HepG2 (cell line): ENCODE results near the gene IKZF5.

Source experiments
- ARNTL ChIP-seq: sonication (generic); formaldehyde crosslinking; IDR thresholded peaks from 2 replicates; pipeline ENCODE4 v1.4.0; 2020; ENCODE audit warnings: mild to moderate bottlenecking, missing genetic modification reagents
- JUND ChIP-seq: sonication (generic); formaldehyde crosslinking; IDR thresholded peaks from 2 replicates; pipeline ENCODE4 v1.8.0; 2022; ENCODE audit warnings: mild to moderate bottlenecking, missing genetic modification reagents
- MED13 ChIP-seq: sonication (generic); formaldehyde crosslinking; IDR thresholded peaks from 2 replicates; pipeline ENCODE4 v1.5.0; 2020; ENCODE audit warnings: missing genetic modification reagents
- MZF1 ChIP-seq: sonication (generic); formaldehyde crosslinking; IDR thresholded peaks from 2 replicates; pipeline ENCODE4 v1.8.1; 2023; ENCODE audit warnings: mild to moderate bottlenecking, missing genetic modification reagents, borderline replicate concordance
- NBN ChIP-seq: fragments of 450-650 bp; conservative IDR thresholded peaks from 2 replicates; pipeline ENCODE4 v1.6.1; 2017
- TBP ChIP-seq: sonication (generic); formaldehyde crosslinking; IDR thresholded peaks from 2 replicates; pipeline ENCODE4 v1.5.0; 2020; ENCODE audit warnings: missing genetic modification reagents
- TFAP4 ChIP-seq: sonication (generic); IDR thresholded peaks from 2 replicates; pipeline ENCODE4 v1.6.1; 2016; ENCODE audit warnings: low read depth, borderline replicate concordance
- ZFP37 ChIP-seq: sonication (generic); formaldehyde crosslinking; IDR thresholded peaks from 2 replicates; pipeline ENCODE4 v1.4.0; 2020; ENCODE audit warnings: missing genetic modification reagents, borderline replicate concordance
- ZFP82 ChIP-seq: sonication (generic); formaldehyde crosslinking; IDR thresholded peaks from 2 replicates; pipeline ENCODE4 v1.5.1; 2020; ENCODE audit warnings: mild to moderate bottlenecking, missing genetic modification reagents, borderline replicate concordance
- ZNF350 ChIP-seq: sonication (generic); formaldehyde crosslinking; IDR thresholded peaks from 2 replicates; pipeline ENCODE4 v1.4.0; 2020; ENCODE audit warnings: mild to moderate bottlenecking, low read depth, missing genetic modification reagents, borderline replicate concordance
- ZNF530 ChIP-seq: sonication (generic); formaldehyde crosslinking; IDR thresholded peaks from 2 replicates; pipeline ENCODE4 v1.5.0; 2020; ENCODE audit warnings: low read depth, mild to moderate bottlenecking, missing genetic modification reagents
- ZNF761 ChIP-seq: sonication (generic); formaldehyde crosslinking; conservative IDR thresholded peaks from 2 replicates; pipeline ENCODE4 v1.4.0; 2020; ENCODE audit warnings: mild to moderate bottlenecking, missing genetic modification reagents
- TF ChIP-seq, protein P1 (sequence below): sonication (generic); formaldehyde crosslinking; IDR thresholded peaks from 2 replicates; pipeline ENCODE4 v1.4.0; 2020; ENCODE audit warnings: missing genetic modification reagents
- TF ChIP-seq, protein P2 (sequence below): sonication (generic); formaldehyde crosslinking; IDR thresholded peaks from 2 replicates; pipeline ENCODE4 v1.4.0; 2020; ENCODE audit warnings: mild to moderate bottlenecking, missing genetic modification reagents, borderline replicate concordance

DNA sequence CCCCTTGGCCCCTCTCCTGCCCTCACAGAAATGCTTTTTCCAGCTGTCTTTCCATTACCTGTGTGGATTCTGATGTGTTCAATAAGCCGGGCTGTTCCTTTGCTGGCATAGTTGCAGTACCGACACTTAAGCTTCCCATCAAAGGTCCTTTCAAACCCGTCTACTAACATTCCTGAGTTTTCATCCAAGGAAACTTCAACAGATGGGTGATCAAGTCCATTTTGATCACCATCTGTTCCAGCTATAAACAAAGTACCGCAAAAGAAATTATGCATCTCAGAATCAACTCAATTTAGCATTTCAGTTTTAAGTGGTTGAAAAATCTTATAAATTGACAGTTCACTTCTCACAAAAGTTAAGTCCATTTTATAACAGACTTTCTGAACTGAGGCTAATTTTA lies 12.7 kb downstream of the IKZF5 start:
- TF ChIP-seq ZNF530 (CRISPR knock-in tag) = no peak
- no peak for TF ChIP-seq ZFP37
- TF ChIP-seq ZNF761 = no peak
- TF ChIP-seq MED13 (CRISPR knock-in tag) = no peak
- TF ChIP-seq ZFP82 = no peak
- TF ChIP-seq, protein P1, sequence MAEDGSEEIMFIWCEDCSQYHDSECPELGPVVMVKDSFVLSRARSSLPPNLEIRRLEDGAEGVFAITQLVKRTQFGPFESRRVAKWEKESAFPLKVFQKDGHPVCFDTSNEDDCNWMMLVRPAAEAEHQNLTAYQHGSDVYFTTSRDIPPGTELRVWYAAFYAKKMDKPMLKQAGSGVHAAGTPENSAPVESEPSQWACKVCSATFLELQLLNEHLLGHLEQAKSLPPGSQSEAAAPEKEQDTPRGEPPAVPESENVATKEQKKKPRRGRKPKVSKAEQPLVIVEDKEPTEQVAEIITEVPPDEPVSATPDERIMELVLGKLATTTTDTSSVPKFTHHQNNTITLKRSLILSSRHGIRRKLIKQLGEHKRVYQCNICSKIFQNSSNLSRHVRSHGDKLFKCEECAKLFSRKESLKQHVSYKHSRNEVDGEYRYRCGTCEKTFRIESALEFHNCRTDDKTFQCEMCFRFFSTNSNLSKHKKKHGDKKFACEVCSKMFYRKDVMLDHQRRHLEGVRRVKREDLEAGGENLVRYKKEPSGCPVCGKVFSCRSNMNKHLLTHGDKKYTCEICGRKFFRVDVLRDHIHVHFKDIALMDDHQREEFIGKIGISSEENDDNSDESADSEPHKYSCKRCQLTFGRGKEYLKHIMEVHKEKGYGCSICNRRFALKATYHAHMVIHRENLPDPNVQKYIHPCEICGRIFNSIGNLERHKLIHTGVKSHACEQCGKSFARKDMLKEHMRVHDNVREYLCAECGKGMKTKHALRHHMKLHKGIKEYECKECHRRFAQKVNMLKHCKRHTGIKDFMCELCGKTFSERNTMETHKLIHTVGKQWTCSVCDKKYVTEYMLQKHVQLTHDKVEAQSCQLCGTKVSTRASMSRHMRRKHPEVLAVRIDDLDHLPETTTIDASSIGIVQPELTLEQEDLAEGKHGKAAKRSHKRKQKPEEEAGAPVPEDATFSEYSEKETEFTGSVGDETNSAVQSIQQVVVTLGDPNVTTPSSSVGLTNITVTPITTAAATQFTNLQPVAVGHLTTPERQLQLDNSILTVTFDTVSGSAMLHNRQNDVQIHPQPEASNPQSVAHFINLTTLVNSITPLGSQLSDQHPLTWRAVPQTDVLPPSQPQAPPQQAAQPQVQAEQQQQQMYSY (CRISPR knock-in tag) = no peak
- no peak for TF ChIP-seq ARNTL (CRISPR knock-in tag)
- TF ChIP-seq JUND (CRISPR knock-in tag) = no peak
- TF ChIP-seq MZF1 (CRISPR knock-in tag) = no peak
- TF ChIP-seq TFAP4 = no peak
- TF ChIP-seq, protein P2, sequence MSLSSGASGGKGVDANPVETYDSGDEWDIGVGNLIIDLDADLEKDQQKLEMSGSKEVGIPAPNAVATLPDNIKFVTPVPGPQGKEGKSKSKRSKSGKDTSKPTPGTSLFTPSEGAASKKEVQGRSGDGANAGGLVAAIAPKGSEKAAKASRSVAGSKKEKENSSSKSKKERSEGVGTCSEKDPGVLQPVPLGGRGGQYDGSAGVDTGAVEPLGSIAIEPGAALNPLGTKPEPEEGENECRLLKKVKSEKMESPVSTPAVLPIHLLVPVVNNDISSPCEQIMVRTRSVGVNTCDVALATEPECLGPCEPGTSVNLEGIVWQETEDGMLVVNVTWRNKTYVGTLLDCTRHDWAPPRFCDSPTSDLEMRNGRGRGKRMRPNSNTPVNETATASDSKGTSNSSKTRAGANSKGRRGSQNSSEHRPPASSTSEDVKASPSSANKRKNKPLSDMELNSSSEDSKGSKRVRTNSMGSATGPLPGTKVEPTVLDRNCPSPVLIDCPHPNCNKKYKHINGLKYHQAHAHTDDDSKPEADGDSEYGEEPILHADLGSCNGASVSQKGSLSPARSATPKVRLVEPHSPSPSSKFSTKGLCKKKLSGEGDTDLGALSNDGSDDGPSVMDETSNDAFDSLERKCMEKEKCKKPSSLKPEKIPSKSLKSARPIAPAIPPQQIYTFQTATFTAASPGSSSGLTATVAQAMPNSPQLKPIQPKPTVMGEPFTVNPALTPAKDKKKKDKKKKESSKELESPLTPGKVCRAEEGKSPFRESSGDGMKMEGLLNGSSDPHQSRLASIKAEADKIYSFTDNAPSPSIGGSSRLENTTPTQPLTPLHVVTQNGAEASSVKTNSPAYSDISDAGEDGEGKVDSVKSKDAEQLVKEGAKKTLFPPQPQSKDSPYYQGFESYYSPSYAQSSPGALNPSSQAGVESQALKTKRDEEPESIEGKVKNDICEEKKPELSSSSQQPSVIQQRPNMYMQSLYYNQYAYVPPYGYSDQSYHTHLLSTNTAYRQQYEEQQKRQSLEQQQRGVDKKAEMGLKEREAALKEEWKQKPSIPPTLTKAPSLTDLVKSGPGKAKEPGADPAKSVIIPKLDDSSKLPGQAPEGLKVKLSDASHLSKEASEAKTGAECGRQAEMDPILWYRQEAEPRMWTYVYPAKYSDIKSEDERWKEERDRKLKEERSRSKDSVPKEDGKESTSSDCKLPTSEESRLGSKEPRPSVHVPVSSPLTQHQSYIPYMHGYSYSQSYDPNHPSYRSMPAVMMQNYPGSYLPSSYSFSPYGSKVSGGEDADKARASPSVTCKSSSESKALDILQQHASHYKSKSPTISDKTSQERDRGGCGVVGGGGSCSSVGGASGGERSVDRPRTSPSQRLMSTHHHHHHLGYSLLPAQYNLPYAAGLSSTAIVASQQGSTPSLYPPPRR = no peak
- no peak for TF ChIP-seq TBP (CRISPR knock-in tag)
- no peak for TF ChIP-seq ZNF350 (CRISPR knock-in tag)
- no peak for TF ChIP-seq NBN
